GM23338 (cell line): ENCODE results near the gene RNF13. TPM values are rescaled to one million over a fixed set of nuclear protein-coding genes. Genes with fewer than 3 reads are reported as not detected.

Experiments used
- ATAC-seq: fragments of 200-7000 bp; cut with Tn5 transposase; 3 replicates; pipeline ENCODE4 v1.9.1; 2020
- DNase-seq: peaks from one replicate; pipeline ENCODE4 v3.0.0-alpha.2; 2015; ENCODE audit warnings: low spot score
- H2AFZ ChIP-seq: fragments of 200-600 bp; sonication (generic); 2 replicates; pipeline ENCODE4 v1.8.0; 2016; ENCODE audit warnings: antibody characterized with exemption, mild to moderate bottlenecking, moderate library complexity
- H3F3A ChIP-seq: fragments of 200-600 bp; sonication (generic); replicated peaks from 2 replicates; pipeline ENCODE4 v1.8.0; 2017; ENCODE audit warnings: antibody characterized with exemption, mixed run types, low read depth
- H3K27ac ChIP-seq: fragments of 200-600 bp; sonication (generic); 2 replicates; pipeline ENCODE4 v1.6.1; 2016; ENCODE audit warnings: low read depth
- H3K27me3 ChIP-seq: fragments of 200-600 bp; sonication (generic); 2 replicates; pipeline ENCODE4 v1.8.0; 2016; ENCODE audit warnings: mild to moderate bottlenecking, mixed run types, moderate library complexity; ENCODE audit not compliant: insufficient read depth
- H3K36me3 ChIP-seq: fragments of 200-600 bp; sonication (generic); 2 replicates; pipeline ENCODE4 v1.8.0; 2016; ENCODE audit warnings: mild to moderate bottlenecking; ENCODE audit not compliant: insufficient read depth
- H3K4me1 ChIP-seq: fragments of 200-600 bp; sonication (generic); 2 replicates; pipeline ENCODE4 v1.8.0; 2016; ENCODE audit warnings: mild to moderate bottlenecking, moderate library complexity; ENCODE audit not compliant: insufficient read depth
- H3K4me2 ChIP-seq: fragments of 200-600 bp; sonication (generic); 2 replicates; pipeline ENCODE4 v1.7.1; 2017; ENCODE audit warnings: mixed run types
- H3K4me3 ChIP-seq: fragments of 200-600 bp; sonication (generic); 2 replicates; pipeline ENCODE4 v1.6.1; 2016; ENCODE audit warnings: mixed run types
- H3K79me2 ChIP-seq: fragments of 200-600 bp; sonication (generic); replicated peaks from 2 replicates; pipeline ENCODE4 v1.8.0; 2017; ENCODE audit warnings: mild to moderate bottlenecking; ENCODE audit not compliant: insufficient read depth
- H3K9me2 ChIP-seq: fragments of 200-600 bp; sonication (generic); 2 replicates; pipeline ENCODE4 v1.8.0; 2017; ENCODE audit not compliant: insufficient read depth
- H4K20me1 ChIP-seq: fragments of 200-600 bp; sonication (generic); replicated peaks from 2 replicates; pipeline ENCODE4 v1.8.0; 2017; ENCODE audit warnings: mild to moderate bottlenecking; ENCODE audit not compliant: insufficient read depth
- H3K27ac Mint-ChIP-seq: 2 replicates; pipeline ENCODE4 v1.8.0; 2020; ENCODE audit warnings: inconsistent platforms, mild to moderate bottlenecking, moderate library complexity, mixed read lengths
- H3K27me3 Mint-ChIP-seq: 3 replicates; pipeline ENCODE4 v1.8.0; 2022; ENCODE audit warnings: low read depth, mild to moderate bottlenecking, moderate library complexity, mixed read lengths, inconsistent platforms; ENCODE audit not compliant: insufficient read depth, poor library complexity
- H3K36me3 Mint-ChIP-seq: 3 replicates; pipeline ENCODE4 v1.8.0; 2021; ENCODE audit warnings: low read depth, mild to moderate bottlenecking, inconsistent platforms, moderate library complexity, mixed read lengths
- H3K4me1 Mint-ChIP-seq: 3 replicates; pipeline ENCODE4 v1.8.0; 2020; ENCODE audit warnings: mild to moderate bottlenecking, inconsistent platforms, mixed read lengths
- H3K4me3 Mint-ChIP-seq: 3 replicates; pipeline ENCODE4 v1.8.0; 2021; ENCODE audit warnings: moderate library complexity, mild to moderate bottlenecking, inconsistent platforms, mixed read lengths
- H3K9me3 Mint-ChIP-seq: 3 replicates; pipeline ENCODE4 v1.8.0; 2020; ENCODE audit warnings: moderate library complexity, mild to moderate bottlenecking, inconsistent platforms, mixed read lengths
- CREB1 ChIP-seq: fragments of 250-450 bp; sonication (Bioruptor Pico); IDR thresholded peaks from 2 replicates; pipeline ENCODE4 v1.5.0; 2020; ENCODE audit warnings: low read depth, mild to moderate bottlenecking, moderate library complexity
- EZH2 ChIP-seq: fragments of 200-600 bp; sonication (generic); IDR thresholded peaks from one replicate; pipeline ENCODE4 v1.8.0; 2017; ENCODE audit warnings: antibody characterized with exemption, mild to moderate bottlenecking, low read depth; ENCODE audit not compliant: unreplicated experiment
- EZH2phosphoT487 ChIP-seq: fragments of 200-600 bp; sonication (generic); IDR thresholded peaks from one replicate; pipeline ENCODE4 v1.8.1; 2018; ENCODE audit warnings: antibody characterized with exemption; ENCODE audit not compliant: unreplicated experiment
- JUNB ChIP-seq: IDR thresholded peaks from one replicate; pipeline ENCODE4 v1.6.1; 2016; ENCODE audit warnings: antibody characterized with exemption; ENCODE audit not compliant: unreplicated experiment
- NANOG ChIP-seq: IDR thresholded peaks from 2 replicates; pipeline ENCODE4 v1.6.1; 2016; ENCODE audit warnings: antibody characterized with exemption, borderline replicate concordance
- POLR2AphosphoS5 ChIP-seq: IDR thresholded peaks from 2 replicates; pipeline ENCODE4 v1.6.1; 2016; ENCODE audit warnings: antibody characterized with exemption, low read depth
- STAT1 ChIP-seq: IDR thresholded peaks from one replicate; pipeline ENCODE4 v1.6.1; 2016; ENCODE audit warnings: antibody characterized with exemption; ENCODE audit not compliant: unreplicated experiment
- ZNF331 ChIP-seq: fragments of 250-450 bp; sonication (Bioruptor Pico); IDR thresholded peaks from 2 replicates; pipeline ENCODE4 v1.5.0; 2020; ENCODE audit warnings: low read depth, mild to moderate bottlenecking, moderate library complexity
- ZNF462 ChIP-seq: fragments of 250-450 bp; sonication (Bioruptor Pico); IDR thresholded peaks from 2 replicates; pipeline ENCODE4 v1.5.0; 2020; ENCODE audit warnings: mild to moderate bottlenecking, moderate library complexity
- polyA plus RNA-seq: library from polyadenylated mRNA; unstranded; fragments of >200 nt; fragmentation: Nextera tagmentation; extraction: Ambion mirVana; gene quantifications from 2 replicates; pipeline ENCODE4 v1.2.1, GENCODE V29; 2016
- total RNA-seq: library from RNA; depleted of rRNA; stranded (reverse); fragments of >200 nt; shearing (Covaris generic); gene quantifications from 2 replicates; pipeline ENCODE4 v1.2.3, GENCODE V29; 2014
- TF ChIP-seq, protein P1 (sequence below): IDR thresholded peaks from 2 replicates; pipeline ENCODE4 v1.6.1; 2016; ENCODE audit warnings: antibody characterized with exemption
- TF ChIP-seq, protein P2 (sequence below), 2 experiments: fragments of 200-600 bp in 1 of 2; sonication (generic) in 1 of 2; conservative IDR thresholded peaks; 2 replicates each; pipeline versions ENCODE4 v1.5.1 to v1.6.1; 2016 to 2017; ENCODE audit warnings: antibody characterized with exemption in 2 of 2, low read depth in 2 of 2, mild to moderate bottlenecking in 2 of 2, moderate library complexity in 1 of 2
- TF ChIP-seq, protein P3 (sequence below): IDR thresholded peaks from one replicate; pipeline ENCODE4 v1.6.1; 2018; ENCODE audit warnings: antibody characterized with exemption; ENCODE audit not compliant: unreplicated experiment

Gene RNF13
- total and polyA plus RNA-seq, 2 experiments from 2014 or later, result 46.3 to 101 TPM

GRCh38 chr3:149781211-149781610 is 31.8 kb upstream of the RNF13 start (continued):
- no peak for TF ChIP-seq JUNB
- TF ChIP-seq, protein P1, sequence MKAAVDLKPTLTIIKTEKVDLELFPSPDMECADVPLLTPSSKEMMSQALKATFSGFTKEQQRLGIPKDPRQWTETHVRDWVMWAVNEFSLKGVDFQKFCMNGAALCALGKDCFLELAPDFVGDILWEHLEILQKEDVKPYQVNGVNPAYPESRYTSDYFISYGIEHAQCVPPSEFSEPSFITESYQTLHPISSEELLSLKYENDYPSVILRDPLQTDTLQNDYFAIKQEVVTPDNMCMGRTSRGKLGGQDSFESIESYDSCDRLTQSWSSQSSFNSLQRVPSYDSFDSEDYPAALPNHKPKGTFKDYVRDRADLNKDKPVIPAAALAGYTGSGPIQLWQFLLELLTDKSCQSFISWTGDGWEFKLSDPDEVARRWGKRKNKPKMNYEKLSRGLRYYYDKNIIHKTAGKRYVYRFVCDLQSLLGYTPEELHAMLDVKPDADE, result no peak
- TF ChIP-seq NANOG, result no peak
- no peak for TF ChIP-seq CREB1 (CRISPR knock-in tag)
- no peak for TF ChIP-seq EZH2phosphoT487
- TF ChIP-seq STAT1, result no peak

DNA sequence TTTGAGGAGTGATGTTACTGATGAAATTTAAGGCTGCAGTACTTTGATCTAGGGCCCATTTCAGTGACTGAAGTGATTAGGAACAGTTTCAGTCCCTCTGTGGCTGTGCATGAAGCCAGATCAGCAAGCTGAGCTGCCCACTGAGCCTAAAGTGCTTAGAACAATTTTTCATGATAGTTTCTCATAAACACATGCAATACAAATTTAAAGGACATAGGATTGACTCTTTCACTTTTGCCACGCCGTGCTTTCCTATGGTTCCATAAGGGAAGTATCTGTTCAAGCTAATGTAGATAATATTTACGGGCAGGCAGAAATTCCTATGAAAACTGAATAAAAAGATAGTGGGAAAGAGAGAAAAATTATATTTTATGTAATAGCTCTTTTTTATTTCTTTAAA is 31.3 kb upstream of the RNF13 start:
- Histone ChIP-seq H2AFZ (peak overlapping the region; percentile 60; the same call in 1 of the 2 replicates), H3K79me2 (no peaks in the 10 kb centered on the region)
- ATAC-seq, result no peak
- no peak for TF ChIP-seq ZNF331 (CRISPR knock-in tag)
- TF ChIP-seq, protein P2, sequence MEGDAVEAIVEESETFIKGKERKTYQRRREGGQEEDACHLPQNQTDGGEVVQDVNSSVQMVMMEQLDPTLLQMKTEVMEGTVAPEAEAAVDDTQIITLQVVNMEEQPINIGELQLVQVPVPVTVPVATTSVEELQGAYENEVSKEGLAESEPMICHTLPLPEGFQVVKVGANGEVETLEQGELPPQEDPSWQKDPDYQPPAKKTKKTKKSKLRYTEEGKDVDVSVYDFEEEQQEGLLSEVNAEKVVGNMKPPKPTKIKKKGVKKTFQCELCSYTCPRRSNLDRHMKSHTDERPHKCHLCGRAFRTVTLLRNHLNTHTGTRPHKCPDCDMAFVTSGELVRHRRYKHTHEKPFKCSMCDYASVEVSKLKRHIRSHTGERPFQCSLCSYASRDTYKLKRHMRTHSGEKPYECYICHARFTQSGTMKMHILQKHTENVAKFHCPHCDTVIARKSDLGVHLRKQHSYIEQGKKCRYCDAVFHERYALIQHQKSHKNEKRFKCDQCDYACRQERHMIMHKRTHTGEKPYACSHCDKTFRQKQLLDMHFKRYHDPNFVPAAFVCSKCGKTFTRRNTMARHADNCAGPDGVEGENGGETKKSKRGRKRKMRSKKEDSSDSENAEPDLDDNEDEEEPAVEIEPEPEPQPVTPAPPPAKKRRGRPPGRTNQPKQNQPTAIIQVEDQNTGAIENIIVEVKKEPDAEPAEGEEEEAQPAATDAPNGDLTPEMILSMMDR (conservative IDR thresholded peaks at IDR 0.05; ENCODE audit: low read depth in 2 of 2), result no peak
- TF ChIP-seq NANOG, result no peak
- no peak for TF ChIP-seq POLR2AphosphoS5
- TF ChIP-seq, protein P3, sequence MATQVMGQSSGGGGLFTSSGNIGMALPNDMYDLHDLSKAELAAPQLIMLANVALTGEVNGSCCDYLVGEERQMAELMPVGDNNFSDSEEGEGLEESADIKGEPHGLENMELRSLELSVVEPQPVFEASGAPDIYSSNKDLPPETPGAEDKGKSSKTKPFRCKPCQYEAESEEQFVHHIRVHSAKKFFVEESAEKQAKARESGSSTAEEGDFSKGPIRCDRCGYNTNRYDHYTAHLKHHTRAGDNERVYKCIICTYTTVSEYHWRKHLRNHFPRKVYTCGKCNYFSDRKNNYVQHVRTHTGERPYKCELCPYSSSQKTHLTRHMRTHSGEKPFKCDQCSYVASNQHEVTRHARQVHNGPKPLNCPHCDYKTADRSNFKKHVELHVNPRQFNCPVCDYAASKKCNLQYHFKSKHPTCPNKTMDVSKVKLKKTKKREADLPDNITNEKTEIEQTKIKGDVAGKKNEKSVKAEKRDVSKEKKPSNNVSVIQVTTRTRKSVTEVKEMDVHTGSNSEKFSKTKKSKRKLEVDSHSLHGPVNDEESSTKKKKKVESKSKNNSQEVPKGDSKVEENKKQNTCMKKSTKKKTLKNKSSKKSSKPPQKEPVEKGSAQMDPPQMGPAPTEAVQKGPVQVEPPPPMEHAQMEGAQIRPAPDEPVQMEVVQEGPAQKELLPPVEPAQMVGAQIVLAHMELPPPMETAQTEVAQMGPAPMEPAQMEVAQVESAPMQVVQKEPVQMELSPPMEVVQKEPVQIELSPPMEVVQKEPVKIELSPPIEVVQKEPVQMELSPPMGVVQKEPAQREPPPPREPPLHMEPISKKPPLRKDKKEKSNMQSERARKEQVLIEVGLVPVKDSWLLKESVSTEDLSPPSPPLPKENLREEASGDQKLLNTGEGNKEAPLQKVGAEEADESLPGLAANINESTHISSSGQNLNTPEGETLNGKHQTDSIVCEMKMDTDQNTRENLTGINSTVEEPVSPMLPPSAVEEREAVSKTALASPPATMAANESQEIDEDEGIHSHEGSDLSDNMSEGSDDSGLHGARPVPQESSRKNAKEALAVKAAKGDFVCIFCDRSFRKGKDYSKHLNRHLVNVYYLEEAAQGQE, result no peak
- TF ChIP-seq ZNF462 (CRISPR knock-in tag), result no peak
- TF ChIP-seq EZH2, result no peak
- TF ChIP-seq EZH2phosphoT487, result no peak
- TF ChIP-seq CREB1 (CRISPR knock-in tag), result no peak
- no peak for TF ChIP-seq JUNB

More for the DNA sequence above, 31.3 kb upstream of the RNF13 start:
- no peak overlapping the region for H3K4me3 ChIP-seq
- H3K4me2 ChIP-seq, result no peak overlapping the region
- H3K4me3 Mint-ChIP-seq, result no peak overlapping the region
- H3K27me3 Mint-ChIP-seq, result no peaks in the 10 kb centered on the region
- H3K27ac ChIP-seq, result no peak overlapping the region
- H3K36me3 ChIP-seq, result no peaks in the 10 kb centered on the region
- H3K9me3 Mint-ChIP-seq, result no peaks in the 10 kb centered on the region
- H3K27ac Mint-ChIP-seq, result no peak overlapping the region
- DNase-seq, result no peak
- no peaks in the 10 kb centered on the region for H3K4me1 ChIP-seq
- peaks cover 5% of the 10 kb centered on the region; the same call in 2 of the 3 replicates for H3K4me1 Mint-ChIP-seq
- no peaks in the 10 kb centered on the region for H3K9me2 ChIP-seq
- no peaks in the 10 kb centered on the region for H4K20me1 ChIP-seq
- H3K36me3 Mint-ChIP-seq, result no peaks in the 10 kb centered on the region
- no peaks in the 10 kb centered on the region for H3F3A ChIP-seq
- no peaks in the 10 kb centered on the region for H3K27me3 ChIP-seq
